NOMO-1 treated with dmso at 0.1 percent for 144 hours (cell line): Measurements from ENCODE around the gene ADGRB2.
A peak's percentile ranks its signal among the peaks of the same experiment; 100 is the strongest.

Source experiments
- DNase-seq: peaks from one replicate; lab custom pipeline; 2025; ENCODE audit not compliant: unreplicated experiment; lab: John Stamatoyannopoulos, UW

Gene ADGRB2

DNA sequence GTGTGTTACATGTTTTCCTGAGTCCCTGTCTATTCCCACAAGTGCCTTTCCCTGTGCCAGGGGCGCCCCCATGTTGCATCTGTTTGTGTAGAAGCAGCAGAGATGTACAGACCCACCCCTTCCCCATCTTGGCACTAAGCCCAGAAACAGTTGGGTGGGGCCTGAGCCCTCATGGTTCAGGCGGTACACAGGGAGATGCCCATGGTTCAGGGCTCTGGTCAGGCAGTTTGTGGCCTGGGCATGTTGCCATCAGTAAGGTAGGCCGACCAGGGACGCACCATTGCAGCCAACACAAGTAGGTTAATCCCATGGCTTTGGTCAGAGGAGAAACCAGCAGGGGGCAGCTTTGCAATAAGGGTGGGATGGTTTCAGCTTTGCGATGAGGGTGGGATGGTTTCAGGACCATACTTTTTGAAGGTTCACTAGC lies 914 bp upstream of the ADGRB2 start:
- no peak for DNase-seq

DNA sequence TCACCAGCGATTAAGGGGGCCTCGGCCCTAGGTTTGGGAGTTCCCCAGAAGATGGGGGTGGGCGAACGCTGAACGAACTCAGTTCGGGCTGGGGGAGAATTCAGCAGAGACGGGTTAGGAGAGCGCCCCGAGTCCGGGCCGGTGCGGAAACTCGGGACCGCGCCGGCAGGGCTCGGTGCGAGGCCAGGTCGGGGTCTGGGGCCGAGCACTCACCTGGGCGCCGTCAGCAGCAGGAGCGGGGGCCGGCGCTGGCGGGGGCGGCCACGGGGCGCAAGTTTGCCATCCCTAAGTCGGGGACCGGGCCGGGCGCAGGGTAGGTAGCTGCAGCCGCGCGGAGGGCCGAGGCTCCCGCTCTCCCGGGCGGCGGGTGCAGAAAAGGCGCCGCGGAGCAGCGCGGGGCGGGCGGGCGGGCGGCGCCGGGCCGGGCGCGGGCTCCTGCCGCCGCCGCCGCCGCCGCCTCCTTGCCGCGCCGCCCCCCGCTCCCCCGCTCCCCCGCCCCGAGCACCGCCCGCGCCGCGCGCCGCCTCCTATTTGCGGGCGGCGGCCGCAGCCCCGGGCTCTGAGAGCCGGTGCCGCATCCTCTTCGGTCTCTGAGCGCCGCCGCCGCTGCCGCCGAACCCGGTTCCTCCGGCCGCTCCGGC lies 349 bp downstream of the ADGRB2 start:
- DNase-seq = no peak

- no peak for DNase-seq
These were observed 1.1 kb downstream of the ADGRB2 start for GRCh38 chr1:31762726-31763670.

DNA sequence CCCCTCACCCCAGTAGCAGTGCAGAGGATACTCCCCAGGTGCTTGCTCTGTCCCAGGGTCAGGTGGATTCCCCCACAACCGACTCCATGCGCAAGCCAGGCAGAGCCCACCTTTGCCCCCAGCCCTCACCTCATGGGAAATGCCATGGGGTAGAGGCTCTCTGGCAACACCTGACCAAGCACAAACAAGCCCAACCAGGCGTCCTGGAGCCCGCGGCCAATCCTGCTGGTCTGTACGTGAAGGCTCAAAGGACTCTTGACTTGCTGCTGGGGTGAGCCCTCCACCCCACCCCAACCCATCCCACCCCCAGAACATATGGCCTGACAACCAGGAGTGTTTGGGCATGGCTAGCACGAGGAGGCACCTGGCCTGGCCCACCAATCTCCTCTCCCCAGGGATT lies 1.8 kb downstream of the ADGRB2 start:
- DNase-seq = no peak

DNA sequence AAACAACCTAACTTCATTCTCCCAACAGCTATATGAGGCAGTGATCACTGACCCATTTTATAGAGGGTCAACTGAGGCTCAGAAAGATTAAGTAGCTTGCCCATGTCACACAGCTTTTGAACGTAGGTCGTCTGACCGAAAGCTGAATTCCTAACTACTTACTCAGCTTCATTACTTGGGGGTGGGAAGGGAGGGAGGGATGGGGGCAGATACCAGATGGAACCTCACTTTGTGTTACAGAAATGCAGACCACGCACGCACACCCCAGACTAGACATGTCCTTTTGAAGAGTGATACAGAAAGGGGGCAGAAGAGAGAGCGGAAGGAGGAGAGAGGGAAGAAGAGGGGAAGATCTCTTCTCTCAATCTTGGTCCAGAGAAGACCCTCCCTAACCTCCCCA lies 2.3 kb downstream of the ADGRB2 start:
- no peak for DNase-seq

- no peak for DNase-seq
These were observed 3.4 kb downstream of the ADGRB2 start for GRCh38 chr1:31760471-31761470.

DNA sequence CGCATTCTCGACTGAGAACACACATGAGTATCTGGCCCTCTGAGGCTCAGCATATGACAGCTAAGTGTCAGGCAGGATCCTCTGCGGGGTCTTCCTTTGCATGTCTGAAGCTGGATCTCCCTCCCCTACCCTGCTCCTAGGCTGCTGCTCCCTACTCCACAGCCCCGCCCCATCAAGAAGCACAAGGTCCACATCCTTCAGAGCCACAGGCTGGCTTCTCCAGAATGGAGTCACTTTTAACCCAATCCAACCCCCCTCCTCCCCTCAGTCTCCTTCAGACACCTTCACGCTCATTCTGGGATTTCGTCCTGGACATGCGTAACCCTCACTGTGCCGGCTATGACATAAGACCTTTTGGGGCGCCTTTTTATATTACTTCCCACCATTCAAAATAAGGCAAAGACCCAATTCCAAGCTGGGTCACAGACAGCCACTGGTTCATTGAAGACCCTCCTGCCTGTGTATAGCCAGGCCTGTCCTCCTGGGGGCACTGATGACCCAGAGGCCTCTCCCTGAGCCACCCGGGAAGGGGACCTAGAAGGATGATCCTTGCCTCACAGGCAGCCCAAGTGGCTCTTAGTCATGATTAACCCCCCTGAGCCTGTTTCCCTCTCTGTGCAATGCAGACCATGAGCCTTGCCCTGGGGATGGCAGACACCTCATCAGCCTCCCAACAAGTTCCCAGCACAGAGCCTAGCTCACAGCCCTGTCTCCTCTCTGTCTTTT lies 4.7 kb downstream of the ADGRB2 start:
- no peak for DNase-seq

- no peak for DNase-seq
These were observed 5.3 kb downstream of the ADGRB2 start for GRCh38 chr1:31758823-31759222.

DNA sequence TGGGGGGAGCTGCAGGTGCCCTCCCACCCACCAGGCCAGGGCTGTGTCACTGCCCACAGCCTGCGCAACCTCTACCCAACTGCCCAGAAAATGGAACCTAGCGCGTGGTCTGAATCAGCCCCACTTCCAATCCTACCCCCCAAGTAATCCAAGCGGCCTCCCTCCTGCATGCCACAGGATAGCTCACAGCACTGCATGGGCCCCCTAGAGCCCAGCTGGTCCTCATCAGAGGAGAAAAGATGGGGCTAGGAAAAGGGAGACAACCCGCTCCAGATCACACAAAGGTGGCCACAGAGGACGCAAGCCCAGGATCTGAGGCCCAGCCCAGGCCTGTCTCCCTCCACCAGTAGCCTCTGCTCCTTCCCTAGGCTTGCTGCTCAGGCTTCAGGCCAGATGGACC lies 6.2 kb downstream of the ADGRB2 start:
- no peak for DNase-seq

DNA sequence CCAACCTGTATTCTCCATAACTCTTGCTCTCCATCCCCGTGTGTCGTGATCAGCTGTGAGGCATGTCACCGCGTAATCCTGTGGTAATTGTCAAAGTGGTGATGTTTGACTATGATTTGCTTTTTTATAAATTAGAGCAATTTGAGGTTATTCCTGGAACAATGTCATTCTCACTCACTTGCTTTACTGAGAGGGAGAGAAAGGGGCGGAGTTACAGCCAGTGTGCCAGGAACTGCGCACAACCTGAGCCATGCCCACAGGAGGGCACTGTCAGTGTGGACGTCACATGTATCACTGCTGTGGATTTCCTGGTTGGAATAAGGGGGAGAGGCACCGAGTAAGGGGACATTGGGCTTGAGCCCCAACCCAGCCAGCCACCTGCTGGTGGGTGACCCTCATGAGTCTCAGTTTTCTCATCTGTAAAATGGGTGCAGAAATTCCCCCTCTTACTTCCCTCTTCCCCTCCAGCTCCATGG lies 6.9 kb downstream of the ADGRB2 start:
- no peak for DNase-seq

GRCh38 chr1:31756578-31756977 lies 7.6 kb downstream of the ADGRB2 start:
- DNase-seq = no peak

GRCh38 chr1:31755850-31756492 lies 8.2 kb downstream of the ADGRB2 start:
- DNase-seq = no peak

- no peak for DNase-seq
These were observed 8.9 kb downstream of the ADGRB2 start for GRCh38 chr1:31755197-31755611.

DNA sequence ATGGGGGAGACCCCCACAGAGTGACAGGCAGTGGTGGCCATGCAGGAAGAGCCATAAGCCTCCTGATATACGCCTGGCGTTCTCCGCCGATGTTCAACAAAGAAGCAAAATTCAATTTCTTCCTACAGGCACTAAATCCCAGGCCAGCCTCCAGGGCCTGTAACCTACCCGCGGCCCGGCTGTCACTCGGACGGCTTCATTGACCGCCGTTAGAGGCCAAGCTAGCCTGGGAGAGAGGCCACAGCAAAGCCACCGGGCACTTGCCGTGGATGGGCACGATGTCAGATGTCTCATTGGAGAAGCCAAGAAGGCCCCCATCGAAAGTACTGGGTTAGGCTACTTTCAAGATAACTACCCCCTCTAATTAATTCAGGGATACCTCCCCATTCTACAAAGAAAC lies 9.7 kb downstream of the ADGRB2 start:
- DNase-seq = no peak

DNA sequence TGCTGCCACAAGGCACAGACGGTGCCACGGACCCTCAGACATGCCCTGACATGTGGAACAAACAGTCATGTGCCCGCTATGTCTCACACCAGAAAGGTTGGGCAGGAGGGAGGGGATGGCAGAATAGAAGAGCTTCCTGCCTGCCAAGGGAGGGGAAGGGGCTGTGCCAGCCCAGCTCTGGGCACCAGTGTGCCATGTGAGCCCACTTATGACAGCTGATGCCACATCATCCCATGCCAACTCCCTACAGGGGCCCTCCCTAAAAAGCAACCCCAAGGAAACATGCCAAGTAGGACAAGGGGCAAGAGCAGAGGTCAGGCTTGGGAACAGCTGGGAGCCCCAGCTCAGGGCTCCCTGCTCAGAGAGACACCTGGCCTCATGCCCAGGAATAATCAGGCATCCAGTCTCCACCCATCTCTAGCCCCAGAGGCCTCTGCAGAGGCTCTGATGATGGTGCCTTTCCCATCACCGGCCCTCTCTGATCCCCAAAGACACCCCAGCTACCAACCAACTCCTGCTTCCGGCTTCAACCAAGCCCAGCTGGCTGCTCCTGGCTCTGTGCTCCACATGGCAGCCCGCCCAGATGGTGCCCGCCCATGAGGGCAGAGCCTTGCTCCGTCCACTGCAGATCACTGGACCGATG lies 10.3 kb downstream of the ADGRB2 start:
- no peak for DNase-seq

DNA sequence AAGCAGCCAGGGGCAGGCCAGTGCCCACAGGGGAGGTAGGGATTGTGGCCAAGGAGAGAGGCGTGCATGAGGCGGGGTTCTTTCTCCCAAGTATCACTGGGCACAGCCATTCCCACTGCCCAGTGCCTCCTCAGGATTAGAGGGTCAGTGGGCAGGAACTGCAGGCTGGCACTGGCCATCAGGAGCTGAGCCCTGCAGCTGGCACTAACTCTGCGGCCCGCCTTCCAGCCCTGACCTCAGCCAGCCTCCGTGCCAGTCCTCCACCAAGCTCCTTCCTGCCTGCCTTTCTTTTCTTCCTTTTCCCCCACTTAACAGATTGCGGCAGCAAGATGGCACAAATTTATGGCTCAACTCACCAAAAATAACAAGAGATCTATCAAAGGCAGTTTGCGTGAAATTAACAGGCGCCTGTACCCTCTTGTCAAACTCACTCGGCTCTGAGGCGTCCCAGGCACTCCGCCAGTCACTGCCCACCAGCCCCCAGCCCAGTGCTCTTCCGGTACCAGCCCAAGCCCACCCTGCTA lies 11.1 kb downstream of the ADGRB2 start:
- no peak for DNase-seq

DNA sequence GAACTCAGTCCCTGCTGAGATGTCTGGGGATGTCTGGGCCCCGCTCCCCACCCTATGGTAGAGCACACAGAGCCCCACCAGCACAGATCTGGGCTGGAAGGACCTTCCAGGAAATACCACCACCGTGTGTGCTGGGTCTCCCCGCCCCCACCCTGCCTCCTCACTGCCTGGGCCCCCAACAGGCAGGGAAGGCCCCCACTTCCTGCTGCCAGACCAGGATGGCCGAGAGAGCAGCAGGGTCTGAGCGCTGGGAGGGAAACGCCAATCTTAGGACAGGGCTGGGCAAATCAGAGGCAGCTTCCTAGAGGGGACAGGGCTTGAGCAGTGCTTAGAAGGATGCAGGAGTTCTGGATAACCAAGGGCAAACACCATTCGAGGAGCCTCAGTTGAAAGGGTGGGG lies 11.9 kb downstream of the ADGRB2 start:
- DNase-seq = no peak

- DNase-seq = no peak
These were observed 12.3 kb downstream of the ADGRB2 start for GRCh38 chr1:31751822-31752241.

DNA sequence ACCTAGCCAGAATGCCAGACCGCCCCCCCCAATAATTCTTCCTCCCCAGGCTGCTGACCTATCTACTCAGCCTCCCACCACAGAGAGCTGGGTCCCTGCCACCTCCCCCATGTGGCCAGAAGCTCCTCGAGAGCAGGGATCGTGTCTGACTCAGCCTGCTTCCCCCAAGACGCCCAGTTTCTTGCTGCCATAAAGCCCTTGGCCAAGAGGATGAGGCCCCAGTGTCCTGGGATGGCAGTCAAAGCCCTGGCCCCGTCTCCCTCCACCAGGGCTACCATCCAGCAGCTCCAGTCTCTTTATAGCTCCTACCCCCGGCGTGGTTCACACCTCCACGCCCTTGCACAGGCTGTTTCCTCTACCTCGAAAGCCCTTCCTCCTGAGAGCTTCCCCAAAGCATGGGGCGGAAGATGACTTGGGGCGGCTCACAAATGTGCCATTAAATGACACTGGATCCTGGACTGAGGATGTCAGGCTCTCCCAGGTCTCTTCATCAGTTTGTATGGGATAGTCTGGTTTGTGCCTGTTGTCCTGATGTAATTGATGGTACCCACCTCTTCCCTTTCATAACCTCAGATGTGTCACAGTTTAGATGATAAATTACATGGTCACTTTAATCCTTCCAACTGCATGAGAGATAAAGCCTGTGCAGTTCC lies 13.2 kb downstream of the ADGRB2 start:
- DNase-seq = peak; percentile 28
